ENCODE results near the gene ARL14EP.

- TF ChIP-seq TAF1 (IDR thresholded peaks at IDR 0.05; ENCODE audit: borderline replicate concordance, low read depth, low read length) (no peak), POLR2A (IDR thresholded peaks at IDR 0.05; ENCODE audit: low read depth, low read length) (no peak)
Measured at GRCh38 chr11:30311189-30311588, 11.7 kb upstream of the ARL14EP start.

All from GM12892 (cell line).